ENCODE measurements around the gene SMPDL3B. TPM values are rescaled to one million over a fixed set of nuclear protein-coding genes. Genes with fewer than 3 reads are reported as not detected.
"Not testable (repeated sequence)": the region's sequence is repeated elsewhere in the genome, so short reads cannot be mapped to it uniquely, and the experiment has no call there.

SMPDL3B gene
- polyA plus RNA-seq, 1 donor = 0.14 TPM

- no peak for DNase-seq
Observed at GRCh38 chr1:27971674-27972073, 36.9 kb downstream of the SMPDL3B start.

GRCh38 chr1:27972141-27972540, 37.3 kb downstream of the SMPDL3B start:
- DNase-seq = no peak

- DNase-seq = no peak
Observed at GRCh38 chr1:27973771-27974416, 39.1 kb downstream of the SMPDL3B start.

GRCh38 chr1:27974417-27974781, 39.6 kb downstream of the SMPDL3B start:
- DNase-seq = no peak

- DNase-seq = peak; percentile 45
Observed at GRCh38 chr1:27979151-27979858, 44.5 kb downstream of the SMPDL3B start.

- no peak for DNase-seq
Observed at GRCh38 chr1:27979859-27980201, 45.0 kb downstream of the SMPDL3B start.

GRCh38 chr1:27980216-27980845, 45.5 kb downstream of the SMPDL3B start:
- peak; percentile 54 for DNase-seq

GRCh38 chr1:27981145-27981544, 46.3 kb downstream of the SMPDL3B start:
- peak; percentile 57 for DNase-seq

GRCh38 chr1:27990920-27991537, 56.2 kb downstream of the SMPDL3B start:
- no peak for DNase-seq

GRCh38 chr1:27992276-27992675, 57.5 kb downstream of the SMPDL3B start:
- DNase-seq = no peak

- no peak for DNase-seq
Observed at GRCh38 chr1:27993241-27993640, 58.4 kb downstream of the SMPDL3B start.

- DNase-seq = no peak
Observed at GRCh38 chr1:27994060-27994459, 59.3 kb downstream of the SMPDL3B start.

- DNase-seq = not testable (repeated sequence)
Observed at GRCh38 chr1:27994526-27994925, 59.7 kb downstream of the SMPDL3B start.

- DNase-seq = no peak
Observed at GRCh38 chr1:27999055-27999454, 64.3 kb downstream of the SMPDL3B start.

- DNase-seq = no peak
Observed at GRCh38 chr1:28002600-28002999, 67.8 kb downstream of the SMPDL3B start.

GRCh38 chr1:28003117-28003516, 68.3 kb downstream of the SMPDL3B start:
- DNase-seq = not testable (repeated sequence)

Other genes starting within 250 kb of the SMPDL3B start
- 27.9 TPM for gene FAM76A, start 209.0 kb upstream of the SMPDL3B start, polyA plus RNA-seq (ENCODE audit: insufficient read length)
- 29.0 TPM for gene STX12, start 161.8 kb upstream of the SMPDL3B start, polyA plus RNA-seq (ENCODE audit: insufficient read length)
- gene PPP1R8, start 104.2 kb upstream of the SMPDL3B start, polyA plus RNA-seq (ENCODE audit: insufficient read length) = 30.9 TPM
- gene THEMIS2, start 62.5 kb upstream of the SMPDL3B start, polyA plus RNA-seq (ENCODE audit: insufficient read length) = 3.0 TPM
- 57.4 TPM for gene RPA2, start 20.4 kb upstream of the SMPDL3B start, polyA plus RNA-seq (ENCODE audit: insufficient read length)
- 9.4 TPM for gene XKR8, start 25.0 kb downstream of the SMPDL3B start, polyA plus RNA-seq (ENCODE audit: insufficient read length)
- 20.4 TPM for gene EYA3, start 153.6 kb downstream of the SMPDL3B start, polyA plus RNA-seq (ENCODE audit: insufficient read length)
- gene PTAFR, start 241.7 kb downstream of the SMPDL3B start, polyA plus RNA-seq (ENCODE audit: insufficient read length) = 2.8 TPM

All from hindlimb muscle (tissue), 1 donor.